ENCODE measurements around the gene KDM4B. TPM values are rescaled to one million over a fixed set of nuclear protein-coding genes. Genes with fewer than 3 reads are reported as not detected.

Gene KDM4B
- total RNA-seq, 2 experiments from 2014 or later = 46.3 to 46.6 TPM

DNA sequence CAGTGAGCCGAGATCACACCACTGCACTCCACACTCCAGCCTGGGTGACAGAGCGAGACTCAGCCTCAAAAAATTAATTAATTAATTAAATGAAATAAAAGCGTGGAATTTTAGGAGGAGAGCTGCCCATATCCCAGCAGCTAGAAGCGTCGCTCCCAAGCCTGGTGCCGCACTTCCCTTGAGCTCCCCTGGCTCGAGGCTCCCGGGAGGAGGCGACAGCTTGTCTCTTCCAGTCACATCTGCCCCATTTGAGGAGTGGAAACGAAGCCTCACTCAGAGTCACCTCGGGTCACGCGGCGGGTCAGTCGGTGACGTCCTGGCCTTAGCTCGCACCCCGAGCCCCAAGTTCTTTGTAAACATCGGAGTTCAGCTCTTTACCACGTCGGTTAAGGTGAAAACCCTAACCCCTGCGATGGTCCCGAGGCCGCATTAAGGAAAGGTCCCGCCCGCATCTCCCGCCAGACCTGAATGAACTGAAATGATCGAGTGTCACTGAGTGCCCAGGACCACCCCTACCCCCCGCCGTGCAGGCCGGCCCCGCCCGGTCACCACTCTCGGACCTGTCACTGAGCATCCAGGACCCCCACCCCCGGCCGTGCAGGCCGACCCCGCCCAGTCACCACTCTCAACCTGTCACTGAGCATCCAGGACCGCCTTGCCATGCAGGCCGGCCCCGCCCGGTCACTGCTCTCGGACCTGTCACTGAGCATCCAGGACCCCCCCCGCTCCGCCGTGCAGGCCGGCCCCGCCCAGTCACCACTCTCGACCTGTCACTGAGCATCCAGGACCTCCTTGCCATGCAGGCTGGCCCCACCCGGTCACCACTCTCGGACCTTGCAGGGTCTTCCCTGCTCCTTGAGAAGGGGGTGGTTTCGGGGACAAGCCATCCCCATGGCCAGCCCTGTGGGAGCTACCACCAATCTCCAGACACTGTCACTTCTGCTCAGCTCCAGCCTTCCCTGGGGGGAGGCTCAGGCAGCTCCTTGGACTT is 176.9 kb downstream of the KDM4B start:
- ATAC-seq = no peak
- Mint-ChIP-seq H3K27ac (no peak overlapping the region), H3K4me3 (no peak overlapping the region), H3K4me1 (ENCODE audit: low read depth) (peaks cover 13% of the 10 kb centered on the region), H3K27me3 (no peaks in the 10 kb centered on the region), H3K36me3 (ENCODE audit: low read depth) (peaks cover 21% of the 10 kb centered on the region), H3K9me3 (no peaks in the 10 kb centered on the region)
- ChIA-PET POLR2A (interaction anchor here (0.9 to 1.0 kb wide), 2 partner anchors 13 to 42 kb away, joined by 3 read pairs; no protein-coding TSS in a partner anchor), CTCF (interaction anchor here (0.6 to 1.4 kb wide), 5 partner anchors 9 to 600 kb away, joined by 3 to 5 read pairs (median 3); no protein-coding TSS in a partner anchor)
- peak; percentile 1 for DNase-seq
- intact Hi-C loops (cut with micrococcal nuclease) = no loop called here
- TF ChIP-seq, protein P1, sequence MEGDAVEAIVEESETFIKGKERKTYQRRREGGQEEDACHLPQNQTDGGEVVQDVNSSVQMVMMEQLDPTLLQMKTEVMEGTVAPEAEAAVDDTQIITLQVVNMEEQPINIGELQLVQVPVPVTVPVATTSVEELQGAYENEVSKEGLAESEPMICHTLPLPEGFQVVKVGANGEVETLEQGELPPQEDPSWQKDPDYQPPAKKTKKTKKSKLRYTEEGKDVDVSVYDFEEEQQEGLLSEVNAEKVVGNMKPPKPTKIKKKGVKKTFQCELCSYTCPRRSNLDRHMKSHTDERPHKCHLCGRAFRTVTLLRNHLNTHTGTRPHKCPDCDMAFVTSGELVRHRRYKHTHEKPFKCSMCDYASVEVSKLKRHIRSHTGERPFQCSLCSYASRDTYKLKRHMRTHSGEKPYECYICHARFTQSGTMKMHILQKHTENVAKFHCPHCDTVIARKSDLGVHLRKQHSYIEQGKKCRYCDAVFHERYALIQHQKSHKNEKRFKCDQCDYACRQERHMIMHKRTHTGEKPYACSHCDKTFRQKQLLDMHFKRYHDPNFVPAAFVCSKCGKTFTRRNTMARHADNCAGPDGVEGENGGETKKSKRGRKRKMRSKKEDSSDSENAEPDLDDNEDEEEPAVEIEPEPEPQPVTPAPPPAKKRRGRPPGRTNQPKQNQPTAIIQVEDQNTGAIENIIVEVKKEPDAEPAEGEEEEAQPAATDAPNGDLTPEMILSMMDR (IDR thresholded peaks at IDR 0.05) = no peak

DNA sequence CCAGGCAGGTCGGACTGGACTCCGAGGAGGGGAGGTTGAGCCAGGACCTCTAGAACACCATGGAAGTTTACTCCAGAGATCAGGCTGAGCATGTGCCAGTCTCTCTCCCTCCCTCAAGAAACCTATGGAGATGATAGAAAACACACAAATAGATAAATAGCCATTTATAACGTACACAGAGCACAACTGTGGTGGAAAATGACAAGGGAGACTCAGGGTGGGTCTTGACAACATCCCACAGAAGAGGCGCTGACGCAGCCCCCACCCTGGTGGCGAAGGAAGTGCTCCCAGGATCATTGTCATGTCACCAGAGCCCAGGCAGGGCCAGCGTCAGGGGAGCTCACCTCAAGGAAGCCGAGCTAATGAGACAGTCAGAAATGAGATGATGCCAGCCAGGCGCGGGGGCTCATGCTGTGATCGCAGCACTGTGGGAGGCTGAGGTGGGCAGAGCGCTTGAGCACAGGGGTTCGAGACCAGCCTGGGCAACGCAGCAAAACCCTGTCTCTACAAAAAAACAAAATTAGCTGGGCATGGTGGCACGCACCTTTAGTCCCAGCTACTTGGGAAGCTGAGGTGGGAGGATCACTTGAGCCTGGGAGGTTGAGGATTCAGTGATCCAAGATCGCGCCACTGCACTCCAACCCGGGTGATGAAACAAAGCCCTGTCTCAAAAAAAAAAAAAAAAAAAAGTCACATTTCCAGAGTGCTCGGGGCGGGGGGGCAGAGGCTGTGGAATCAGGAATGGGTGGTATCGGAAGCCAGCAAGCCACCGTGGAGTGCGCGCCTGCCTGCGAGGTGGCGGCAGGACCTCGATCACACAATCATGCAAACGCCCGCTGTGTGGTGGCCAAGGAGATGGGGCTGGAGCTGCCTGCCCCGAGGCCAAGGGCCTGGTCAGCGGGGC is 178.4 kb downstream of the KDM4B start:
- Mint-ChIP-seq H3K4me1 (ENCODE audit: low read depth) (peaks cover 11% of the 10 kb centered on the region), H3K4me3 (no peak overlapping the region), H3K36me3 (ENCODE audit: low read depth) (peaks cover 21% of the 10 kb centered on the region), H3K27ac (peak overlapping the region; percentile 5), H3K9me3 (no peaks in the 10 kb centered on the region), H3K27me3 (no peaks in the 10 kb centered on the region)
- TF ChIP-seq, protein P1 (IDR thresholded peaks at IDR 0.05) = no peak
- ChIA-PET POLR2A (no interaction called here), CTCF (no interaction called here)
- intact Hi-C loops (cut with micrococcal nuclease) = no loop called here
- ATAC-seq (no peak), DNase-seq (peak; percentile 1)

DNA sequence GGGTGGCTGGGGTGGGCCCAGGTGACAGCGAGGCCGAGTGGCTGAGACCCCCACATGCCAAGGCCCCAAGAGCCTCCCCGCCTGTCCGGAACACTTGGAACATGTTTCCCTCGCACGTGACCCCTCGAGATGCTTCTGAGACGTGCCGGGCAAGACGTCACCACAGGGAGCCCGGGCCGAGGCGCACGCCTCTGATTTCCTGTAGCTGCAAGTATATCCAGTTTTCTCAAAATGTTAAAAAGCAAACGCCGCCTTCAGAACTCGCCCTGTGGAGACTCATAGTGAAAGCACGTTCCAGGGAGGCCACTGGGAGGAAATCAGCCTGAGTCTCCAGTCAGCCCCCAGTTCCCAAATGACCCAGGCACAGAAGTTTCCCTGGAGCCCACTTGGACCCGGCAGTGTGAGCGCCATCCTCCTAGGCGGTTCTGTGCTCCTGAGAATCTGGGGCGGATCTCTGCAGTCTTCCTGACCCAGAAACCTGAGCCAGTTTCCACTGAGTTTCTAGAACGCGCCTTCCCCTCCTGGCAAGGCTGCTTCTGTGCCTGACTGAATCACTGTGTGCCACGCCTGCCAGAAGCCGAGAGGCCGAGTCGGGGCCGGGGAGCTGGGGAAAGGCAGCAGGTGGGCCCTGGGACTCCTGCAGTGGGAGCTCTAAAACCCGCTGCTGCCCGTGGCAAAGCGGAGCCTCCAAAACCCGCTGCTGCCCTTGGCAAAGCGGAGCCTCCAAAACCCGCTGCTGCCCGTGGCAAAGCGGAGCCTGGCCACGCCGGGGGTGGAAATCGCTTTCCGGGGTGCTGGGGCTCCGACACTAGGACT is 179.3 kb downstream of the KDM4B start:
- CTCF ChIA-PET = no interaction called here
- POLR2A ChIA-PET = no interaction called here
- Mint-ChIP-seq H3K4me1 (ENCODE audit: low read depth) (peaks cover 4% of the 10 kb centered on the region), H3K36me3 (ENCODE audit: low read depth) (peaks cover 18% of the 10 kb centered on the region), H3K27me3 (no peaks in the 10 kb centered on the region), H3K27ac (no peak overlapping the region), H3K9me3 (no peaks in the 10 kb centered on the region), H3K4me3 (no peak overlapping the region)
- no peak for DNase-seq
- TF ChIP-seq, protein P1 (IDR thresholded peaks at IDR 0.05) = no peak
- ATAC-seq = no peak
- intact Hi-C loops (cut with micrococcal nuclease) = no loop called here

DNA sequence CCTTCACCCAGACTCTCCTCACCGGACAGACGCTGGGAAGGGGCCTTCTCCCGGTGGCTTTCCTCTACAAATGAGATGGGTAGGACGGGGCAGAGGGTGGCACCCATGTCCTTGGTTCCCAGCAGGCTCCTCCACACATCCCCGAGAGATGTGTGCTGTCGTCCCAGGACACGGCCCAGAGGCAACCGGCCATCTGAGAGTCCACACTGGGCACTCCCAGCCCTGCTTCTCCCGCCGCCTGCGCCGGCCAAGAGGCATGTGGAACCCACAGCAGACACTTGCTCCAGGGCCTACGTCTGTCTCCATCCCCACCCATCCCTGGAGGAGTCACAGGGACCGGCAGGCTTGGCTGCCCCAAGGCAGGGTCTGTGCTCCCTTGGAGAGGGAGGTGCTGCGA is 179.9 kb downstream of the KDM4B start:
- DNase-seq = no peak
- intact Hi-C loops (cut with micrococcal nuclease) = no loop called here
- no peaks in the 10 kb centered on the region for H3K9me3 Mint-ChIP-seq
- no peak for ATAC-seq
- H3K4me1 Mint-ChIP-seq (ENCODE audit: low read depth) = peaks cover under 1% of the 10 kb centered on the region
- H3K27ac Mint-ChIP-seq = no peak overlapping the region
- peaks cover 15% of the 10 kb centered on the region for H3K36me3 Mint-ChIP-seq (ENCODE audit: low read depth)
- TF ChIP-seq, protein P1 (IDR thresholded peaks at IDR 0.05) = no peak
- CTCF ChIA-PET = no interaction called here
- no peaks in the 10 kb centered on the region for H3K27me3 Mint-ChIP-seq
- H3K4me3 Mint-ChIP-seq = no peak overlapping the region
- POLR2A ChIA-PET = no interaction called here
